ENCODE data around the gene HDAC11.

DNA sequence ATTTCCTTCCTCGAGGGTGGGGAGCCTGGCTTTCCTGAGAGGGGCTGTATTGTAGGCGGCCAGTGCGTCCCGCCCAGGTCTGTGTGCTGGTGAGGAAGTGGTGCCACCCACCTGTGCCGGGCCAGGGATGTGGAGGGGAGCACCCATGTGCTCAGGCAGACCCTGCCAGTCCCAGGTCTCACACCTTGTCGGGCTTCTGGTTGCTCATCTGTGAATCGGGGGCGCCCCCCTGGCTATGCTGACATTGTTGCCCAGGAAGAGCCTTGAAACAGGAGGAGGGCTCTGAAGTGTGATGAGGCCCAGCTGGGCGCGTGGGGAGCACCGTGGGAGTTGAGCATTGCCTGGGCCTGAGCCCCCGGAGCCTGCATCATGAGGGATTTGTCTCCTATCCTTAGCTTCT lies 73.6 kb downstream of the HDAC11 start:
- TF ChIP-seq CTCF (conservative IDR thresholded peaks at IDR 0.05 in 1 of 2, IDR thresholded peaks at IDR 0.05 in 1 of 2; ENCODE audit: low read depth in 1 of 2, low read length in 2 of 2) (no peak), EZH2 (IDR thresholded peaks at IDR 0.05; ENCODE audit: low read length, missing control alignments) (no peak)

Data from fibroblast of lung (primary cell).